ENCODE data around the gene KRT75. TPM values are rescaled to one million over a fixed set of nuclear protein-coding genes. Genes with fewer than 3 reads are reported as not detected.

KRT75 gene
- total and polyA plus RNA-seq, 8 donors, result not detected

DNA sequence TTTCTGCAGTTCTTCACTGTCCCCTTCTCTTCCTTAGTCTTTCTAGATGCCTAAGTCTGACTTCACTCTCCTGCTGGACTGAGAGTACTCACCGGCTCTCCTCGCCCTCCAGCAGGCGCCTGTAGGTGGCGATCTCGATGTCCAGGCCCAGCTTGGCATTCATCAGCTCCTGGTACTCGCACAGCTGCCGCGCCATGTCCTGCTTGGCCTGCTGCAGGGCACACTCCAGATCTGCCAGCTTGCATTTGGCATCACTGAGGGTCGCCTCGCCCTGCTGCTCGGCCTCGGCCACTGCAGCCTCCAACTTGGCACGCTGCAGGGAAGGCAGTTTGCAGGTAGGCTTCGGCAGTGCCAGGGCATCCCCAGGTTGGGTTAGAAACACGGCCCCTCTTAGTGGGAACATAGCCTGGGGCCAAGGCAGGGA lies 53.9 kb downstream of the KRT75 start:
- no peaks in the 10 kb centered on the region for H3K4me1 ChIP-seq
- H3K27ac ChIP-seq, result no peak overlapping the region
- H3K9me3 ChIP-seq, result no peaks in the 10 kb centered on the region
- DNase-seq (peak in 4 of 6 donors; percentile 27 to 67 (median 58)), ATAC-seq (peak in 3 of 4 donors; percentile 24 to 73 (median 66)), FAIRE-seq (no peak)
- WGBS, 2 donors, result 51 to 55% methylated on average over 15 of the region's 15 CpGs
- TF ChIP-seq, protein P1, sequence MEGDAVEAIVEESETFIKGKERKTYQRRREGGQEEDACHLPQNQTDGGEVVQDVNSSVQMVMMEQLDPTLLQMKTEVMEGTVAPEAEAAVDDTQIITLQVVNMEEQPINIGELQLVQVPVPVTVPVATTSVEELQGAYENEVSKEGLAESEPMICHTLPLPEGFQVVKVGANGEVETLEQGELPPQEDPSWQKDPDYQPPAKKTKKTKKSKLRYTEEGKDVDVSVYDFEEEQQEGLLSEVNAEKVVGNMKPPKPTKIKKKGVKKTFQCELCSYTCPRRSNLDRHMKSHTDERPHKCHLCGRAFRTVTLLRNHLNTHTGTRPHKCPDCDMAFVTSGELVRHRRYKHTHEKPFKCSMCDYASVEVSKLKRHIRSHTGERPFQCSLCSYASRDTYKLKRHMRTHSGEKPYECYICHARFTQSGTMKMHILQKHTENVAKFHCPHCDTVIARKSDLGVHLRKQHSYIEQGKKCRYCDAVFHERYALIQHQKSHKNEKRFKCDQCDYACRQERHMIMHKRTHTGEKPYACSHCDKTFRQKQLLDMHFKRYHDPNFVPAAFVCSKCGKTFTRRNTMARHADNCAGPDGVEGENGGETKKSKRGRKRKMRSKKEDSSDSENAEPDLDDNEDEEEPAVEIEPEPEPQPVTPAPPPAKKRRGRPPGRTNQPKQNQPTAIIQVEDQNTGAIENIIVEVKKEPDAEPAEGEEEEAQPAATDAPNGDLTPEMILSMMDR (IDR thresholded peaks at IDR 0.05), result peak in 2 of 4 donors; percentile 10 to 35
- intact Hi-C loops (cut with DNase I), result loop anchor here in 1 of 3 donors (10.0 kb wide), 1 partner anchor 195 kb away; the partner anchor contains the start of gene KRT74
- H3K36me3 ChIP-seq, result no peaks in the 10 kb centered on the region
- no peaks in the 10 kb centered on the region for H3K27me3 ChIP-seq
- no peak overlapping the region for H3K4me3 ChIP-seq

DNA sequence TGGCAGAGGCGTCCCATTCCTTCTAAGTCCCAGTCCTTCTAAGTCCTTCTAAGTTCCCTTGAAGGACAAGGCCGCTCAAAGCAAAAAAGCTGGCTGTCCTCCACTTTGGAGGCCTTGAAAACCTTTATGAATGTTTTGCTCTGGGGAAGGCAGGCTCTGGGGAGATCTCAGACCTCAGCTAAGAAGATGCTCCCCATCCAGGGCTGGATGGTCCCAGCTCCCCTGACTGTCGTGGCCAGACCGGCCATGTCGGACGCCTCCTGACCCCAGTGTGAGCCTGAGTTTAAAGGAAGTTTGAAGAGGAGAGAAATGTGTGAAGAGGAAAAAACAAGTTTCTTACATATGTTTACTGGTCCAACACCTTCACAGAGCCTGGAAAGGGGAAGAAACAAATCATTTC lies 54.6 kb downstream of the KRT75 start:
- Histone ChIP-seq H3K9me3 (no peaks in the 10 kb centered on the region), H3K27me3 (no peaks in the 10 kb centered on the region), H3K36me3 (no peaks in the 10 kb centered on the region), H3K27ac (no peak overlapping the region), H3K4me3 (no peak overlapping the region), H3K4me1 (no peaks in the 10 kb centered on the region)
- no peak for FAIRE-seq
- DNase-seq, result no peak
- TF ChIP-seq, protein P1 (IDR thresholded peaks at IDR 0.05), result no peak
- ATAC-seq, result no peak
- WGBS, 2 donors, result 80 to 81% methylated on average over 6 of the region's 6 CpGs
- intact Hi-C loops (cut with DNase I), result loop anchor here in 1 of 3 donors (10.0 kb wide), 1 partner anchor 485 kb away; no protein-coding TSS in a partner anchor

DNA sequence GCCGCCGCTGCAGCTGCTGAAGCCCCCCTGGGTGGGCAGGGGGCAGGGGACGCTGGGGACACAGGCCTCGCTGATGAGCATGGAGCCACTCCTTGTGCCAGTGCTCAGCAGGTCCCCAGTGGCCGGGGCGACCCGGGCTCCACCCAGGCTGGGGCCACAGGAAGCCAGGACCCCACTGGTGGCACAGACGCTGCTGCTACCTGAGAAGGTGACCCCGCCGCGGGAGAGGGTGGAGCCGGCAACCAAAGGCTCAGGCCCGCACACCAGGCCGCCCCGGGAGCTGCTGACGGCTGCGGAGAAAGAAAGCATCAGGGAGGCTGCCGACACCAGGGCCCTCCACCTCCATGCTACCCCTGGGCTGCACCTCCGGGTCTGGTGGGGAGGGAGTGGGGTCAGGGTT lies 56.1 kb downstream of the KRT75 start:
- WGBS, 2 donors, result 68 to 75% methylated on average over 17 to 19 of the region's 19 CpGs
- DNase-seq (peak in 1 of 6 donors; percentile 74), ATAC-seq (no peak), FAIRE-seq (no peak)
- H3K27ac ChIP-seq, result no peak overlapping the region
- TF ChIP-seq, protein P1 (IDR thresholded peaks at IDR 0.05), result no peak
- no peak overlapping the region for H3K4me3 ChIP-seq
- H3K27me3 ChIP-seq, result no peaks in the 10 kb centered on the region
- intact Hi-C loops (cut with DNase I), result loop anchor here in 1 of 3 donors (10.0 kb wide), 1 partner anchor 487 kb away; no protein-coding TSS in a partner anchor
- no peaks in the 10 kb centered on the region for H3K9me3 ChIP-seq
- no peaks in the 10 kb centered on the region for H3K36me3 ChIP-seq
- H3K4me1 ChIP-seq, result no peaks in the 10 kb centered on the region

DNA sequence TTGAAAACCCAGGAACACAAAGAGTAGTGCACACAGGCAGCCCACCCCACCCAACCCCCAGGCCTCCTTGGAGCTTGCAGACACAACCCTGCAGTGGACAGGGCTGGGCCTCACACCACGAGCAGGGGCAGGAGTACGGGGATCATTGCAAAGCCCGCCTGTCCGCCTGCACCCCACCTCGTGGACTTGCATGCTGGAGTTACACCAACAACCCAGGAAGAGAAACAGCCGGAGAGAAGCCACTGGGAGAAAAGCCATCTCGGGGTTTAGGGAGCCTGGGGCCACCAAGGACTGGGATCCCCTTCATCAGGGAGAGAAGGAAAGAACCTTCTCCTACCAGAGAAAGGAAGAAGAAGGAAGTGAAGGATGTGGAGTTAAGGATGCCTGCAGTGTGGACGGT lies 56.9 kb downstream of the KRT75 start:
- FAIRE-seq (no peak), ATAC-seq (no peak), DNase-seq (no peak)
- TF ChIP-seq, protein P1 (IDR thresholded peaks at IDR 0.05), result no peak
- WGBS, 2 donors, result 80 to 91% methylated on average over 8 of the region's 8 CpGs
- Histone ChIP-seq H3K9me3 (no peaks in the 10 kb centered on the region), H3K36me3 (no peaks in the 10 kb centered on the region), H3K27me3 (no peaks in the 10 kb centered on the region), H3K4me3 (no peak overlapping the region), H3K4me1 (no peaks in the 10 kb centered on the region), H3K27ac (no peak overlapping the region)
- intact Hi-C loops (cut with DNase I), result loop anchor here in 1 of 3 donors (10.0 kb wide), 1 partner anchor 488 kb away; no protein-coding TSS in a partner anchor

Other genes with a start within 250 kb of the KRT75 start
- 10 to 100 TPM in 3 of 6 donors, 1 to 10 TPM in 3; 4.8 to 18.3 (median 9.0) TPM for gene KRT80, start 242.4 kb downstream of the KRT75 start, total RNA-seq
- 1 to 10 TPM; 8.1 to 9.1 TPM for gene KRT80, start 242.4 kb downstream of the KRT75 start, polyA plus RNA-seq
- 100 to 1,000 TPM in 3 of 6 donors, 10 to 100 TPM in 3; 57.5 to 336 (median 90.6) TPM for gene KRT7, start 201.1 kb downstream of the KRT75 start, total RNA-seq
- gene KRT7, start 201.1 kb downstream of the KRT75 start, polyA plus RNA-seq, result 100 to 1,000 TPM; 111 to 238 TPM
- gene KRT86, start 159.7 kb downstream of the KRT75 start, total RNA-seq, result 1 to 10 TPM in 4 of 6 donors, under 1 TPM in 2; 0.60 to 3.3 (median 1.6) TPM
- gene KRT86, start 159.7 kb downstream of the KRT75 start, polyA plus RNA-seq, result 1 to 10 TPM; 1.5 to 3.2 TPM
- gene KRT81, start 142.8 kb downstream of the KRT75 start, total RNA-seq, result under 1 TPM in 2 of 6 donors, not detected in 4; 0.22 to 0.76 TPM
- under 1 TPM; 0.38 to 0.66 TPM for gene KRT81, start 142.8 kb downstream of the KRT75 start, polyA plus RNA-seq
- gene KRT83, start 113.0 kb downstream of the KRT75 start, total RNA-seq, result not detected
- gene KRT83, start 113.0 kb downstream of the KRT75 start, polyA plus RNA-seq, result not detected
- not detected for gene KRT85, start 66.9 kb downstream of the KRT75 start, total RNA-seq
- gene KRT85, start 66.9 kb downstream of the KRT75 start, polyA plus RNA-seq, result not detected
- not detected for gene KRT84, start 48.7 kb downstream of the KRT75 start, total RNA-seq
- gene KRT84, start 48.7 kb downstream of the KRT75 start, polyA plus RNA-seq, result not detected
- gene KRT82, start 28.0 kb downstream of the KRT75 start, total RNA-seq, result not detected
- gene KRT82, start 28.0 kb downstream of the KRT75 start, polyA plus RNA-seq, result not detected
- gene KRT6B, start 17.8 kb upstream of the KRT75 start, total RNA-seq, result 1 to 10 TPM in 2 of 6 donors, under 1 TPM in 3, not detected in 1; 0.08 to 3.6 (median 0.20) TPM
- gene KRT6B, start 17.8 kb upstream of the KRT75 start, polyA plus RNA-seq, result under 1 TPM in 1 of 2 donors, not detected in 1; 0.23 TPM
- gene KRT6C, start 39.4 kb upstream of the KRT75 start, total RNA-seq, result not detected
- not detected for gene KRT6C, start 39.4 kb upstream of the KRT75 start, polyA plus RNA-seq
- 1 to 10 TPM in 1 of 6 donors, not detected in 5; 2.2 TPM for gene KRT6A, start 58.9 kb upstream of the KRT75 start, total RNA-seq
- gene KRT6A, start 58.9 kb upstream of the KRT75 start, polyA plus RNA-seq, result under 1 TPM; 0.15 to 0.82 TPM
- 1 to 10 TPM in 4 of 6 donors, under 1 TPM in 2; 0.51 to 5.8 (median 1.9) TPM for gene KRT5, start 86.0 kb upstream of the KRT75 start, total RNA-seq
- 1 to 10 TPM; 1.5 to 1.6 TPM for gene KRT5, start 86.0 kb upstream of the KRT75 start, polyA plus RNA-seq
- not detected for gene KRT71, start 118.8 kb upstream of the KRT75 start, total RNA-seq
- not detected for gene KRT71, start 118.8 kb upstream of the KRT75 start, polyA plus RNA-seq
- gene KRT74, start 139.5 kb upstream of the KRT75 start, total RNA-seq, result not detected
- gene KRT74, start 139.5 kb upstream of the KRT75 start, polyA plus RNA-seq, result not detected
- gene KRT72, start 167.1 kb upstream of the KRT75 start, total RNA-seq, result under 1 TPM in 1 of 6 donors, not detected in 5; 0.09 TPM
- not detected for gene KRT72, start 167.1 kb upstream of the KRT75 start, polyA plus RNA-seq
- gene KRT73, start 184.2 kb upstream of the KRT75 start, total RNA-seq, result not detected
- not detected for gene KRT73, start 184.2 kb upstream of the KRT75 start, polyA plus RNA-seq
- gene KRT2, start 217.8 kb upstream of the KRT75 start, total RNA-seq, result not detected
- gene KRT2, start 217.8 kb upstream of the KRT75 start, polyA plus RNA-seq, result under 1 TPM in 1 of 2 donors, not detected in 1; 0.02 TPM
- under 1 TPM in 2 of 6 donors, not detected in 4; 0.17 to 0.41 TPM for gene KRT1, start 246.0 kb upstream of the KRT75 start, total RNA-seq
- gene KRT1, start 246.0 kb upstream of the KRT75 start, polyA plus RNA-seq, result not detected

Measured in pancreas (tissue), 10 donors.